ENCODE results near the gene CDH4.

Gene CDH4

DNA sequence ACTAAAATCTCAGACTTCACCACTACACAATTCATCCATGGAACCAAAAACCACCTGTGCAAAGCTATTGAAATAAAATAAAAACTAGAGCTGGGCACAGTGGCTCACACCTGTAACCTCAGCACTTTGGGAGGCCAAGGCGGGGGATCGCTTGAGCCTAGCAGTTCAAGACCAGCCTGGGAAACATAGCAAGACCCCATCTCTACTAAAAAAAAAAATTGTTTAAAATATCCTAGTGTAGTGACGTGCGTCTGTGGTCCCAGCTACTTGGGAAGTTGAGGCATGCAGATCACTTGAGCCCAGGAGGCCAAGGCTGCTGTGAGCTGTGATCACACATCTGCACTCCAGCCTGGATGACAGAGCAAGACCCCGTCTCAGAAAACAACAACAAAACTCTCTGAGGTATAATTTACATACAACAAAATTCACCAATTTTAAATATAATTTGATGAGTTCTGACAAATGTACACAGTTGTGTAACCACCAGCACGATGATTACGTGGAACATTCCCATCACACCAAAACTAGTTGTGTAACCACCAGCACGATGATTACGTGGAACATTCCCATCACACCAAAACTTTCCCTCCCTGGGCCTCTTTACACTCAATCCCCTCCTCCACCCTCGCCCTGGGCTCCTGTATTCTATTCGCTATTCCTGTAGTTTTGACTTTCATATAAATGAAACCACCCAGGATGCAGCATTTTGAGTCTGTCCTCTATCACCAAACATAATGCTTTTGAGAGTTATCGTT is 706.1 kb downstream of the CDH4 start:
- Histone ChIP-seq H3K36me3 (ENCODE audit: control insufficient read depth in 2 of 2, insufficient read depth in 1 of 2, low read length in 2 of 2) (no peaks in the 10 kb centered on the region), H3K27ac (ENCODE audit: extremely low read depth, low read depth, low read length) (no peak overlapping the region), H3K4me1 (ENCODE audit: control insufficient read depth, insufficient read depth, low read length) (peaks cover 15% of the 10 kb centered on the region), H3K9me3 (ENCODE audit: control insufficient read depth, insufficient read depth, low read depth, low read length) (no peaks in the 10 kb centered on the region), H3K4me3 (ENCODE audit: low read depth, low read length) (no peak overlapping the region)
- CTCF ChIA-PET, result no interaction called here
- TF ChIP-seq GLI2 (tag by site-specific recombination; IDR thresholded peaks at IDR 0.05; ENCODE audit: borderline replicate concordance, low read depth) (no peak), ZNF561 (tag by site-specific recombination; IDR thresholded peaks at IDR 0.05; ENCODE audit: borderline replicate concordance) (no peak), ZNF292 (tag by site-specific recombination; IDR thresholded peaks at IDR 0.05; ENCODE audit: borderline replicate concordance, low read depth) (no peak), WT1 (tag by site-specific recombination; IDR thresholded peaks at IDR 0.05) (no peak), ZNF37A (tag by site-specific recombination; IDR thresholded peaks at IDR 0.05) (no peak), ZBTB20 (tag by site-specific recombination; IDR thresholded peaks at IDR 0.05) (no peak), ZNF426 (tag by site-specific recombination; IDR thresholded peaks at IDR 0.05) (no peak), ZNF560 (tag by site-specific recombination; IDR thresholded peaks at IDR 0.05; ENCODE audit: borderline replicate concordance) (no peak)
- POLR2A ChIA-PET, result no interaction called here

GRCh38 chr20:61958773-61959700 is 707.0 kb downstream of the CDH4 start:
- H3K36me3 ChIP-seq (ENCODE audit: control insufficient read depth in 2 of 2, insufficient read depth in 1 of 2, low read length in 2 of 2), result no peaks in the 10 kb centered on the region
- H3K4me1 ChIP-seq (ENCODE audit: control insufficient read depth, insufficient read depth, low read length), result peaks cover 15% of the 10 kb centered on the region
- H3K9me3 ChIP-seq (ENCODE audit: control insufficient read depth, insufficient read depth, low read depth, low read length), result no peaks in the 10 kb centered on the region
- H3K4me3 ChIP-seq (ENCODE audit: low read depth, low read length), result no peak overlapping the region
- H3K27ac ChIP-seq (ENCODE audit: extremely low read depth, low read depth, low read length), result no peak overlapping the region
- ChIA-PET CTCF (no interaction called here), POLR2A (no interaction called here)
- TF ChIP-seq ZNF121 (tag by site-specific recombination; IDR thresholded peaks at IDR 0.05), result no peak
- TF ChIP-seq ZNF223 (tag by site-specific recombination; IDR thresholded peaks at IDR 0.05), result no peak
- no peak for TF ChIP-seq YY1 (tag by site-specific recombination; IDR thresholded peaks at IDR 0.05)
- TF ChIP-seq HOXD13 (CRISPR knock-in tag; IDR thresholded peaks at IDR 0.05; ENCODE audit: borderline replicate concordance), result no peak
- no peak for TF ChIP-seq HOXC10 (CRISPR knock-in tag; IDR thresholded peaks at IDR 0.05)
- TF ChIP-seq ZSCAN30 (tag by site-specific recombination; IDR thresholded peaks at IDR 0.05), result no peak
- peak; percentile 51; the same call in 1 of the 2 replicates for TF ChIP-seq SCRT2 (tag by site-specific recombination; IDR thresholded peaks at IDR 0.05)
- peak; percentile 37 for TF ChIP-seq SP2 (tag by site-specific recombination; IDR thresholded peaks at IDR 0.05)
- no peak for TF ChIP-seq BCL11A (tag by site-specific recombination; IDR thresholded peaks at IDR 0.05; ENCODE audit: low read depth)

DNA sequence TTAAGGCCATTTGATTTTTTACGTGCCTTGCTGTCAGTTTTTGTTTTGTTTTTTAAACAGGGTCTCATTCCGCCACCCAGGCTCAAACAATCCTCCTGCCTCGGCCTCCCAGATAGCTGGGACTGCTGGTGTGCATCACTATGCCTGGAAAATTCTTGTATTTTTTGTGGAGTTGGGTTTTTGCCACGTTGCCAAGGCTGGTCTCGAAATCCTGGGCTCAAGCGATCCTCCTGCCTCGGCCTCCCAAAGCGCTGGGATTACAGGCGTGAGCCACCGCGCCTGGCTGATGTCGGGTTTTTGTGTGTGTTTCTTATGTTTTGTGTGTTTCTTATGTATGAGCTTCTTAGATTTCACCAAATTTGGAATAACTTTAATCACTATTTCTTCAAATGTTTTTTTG is 708.8 kb downstream of the CDH4 start:
- peaks cover 6% of the 10 kb centered on the region for H3K4me1 ChIP-seq (ENCODE audit: control insufficient read depth, insufficient read depth, low read length)
- no peak overlapping the region for H3K27ac ChIP-seq (ENCODE audit: extremely low read depth, low read depth, low read length)
- H3K4me3 ChIP-seq (ENCODE audit: low read depth, low read length), result no peak overlapping the region
- ChIA-PET POLR2A (no interaction called here), CTCF (no interaction called here)
- H3K36me3 ChIP-seq (ENCODE audit: control insufficient read depth in 2 of 2, insufficient read depth in 1 of 2, low read length in 2 of 2), result no peaks in the 10 kb centered on the region
- H3K9me3 ChIP-seq (ENCODE audit: control insufficient read depth, insufficient read depth, low read depth, low read length), result no peaks in the 10 kb centered on the region
- TF ChIP-seq, protein P1, sequence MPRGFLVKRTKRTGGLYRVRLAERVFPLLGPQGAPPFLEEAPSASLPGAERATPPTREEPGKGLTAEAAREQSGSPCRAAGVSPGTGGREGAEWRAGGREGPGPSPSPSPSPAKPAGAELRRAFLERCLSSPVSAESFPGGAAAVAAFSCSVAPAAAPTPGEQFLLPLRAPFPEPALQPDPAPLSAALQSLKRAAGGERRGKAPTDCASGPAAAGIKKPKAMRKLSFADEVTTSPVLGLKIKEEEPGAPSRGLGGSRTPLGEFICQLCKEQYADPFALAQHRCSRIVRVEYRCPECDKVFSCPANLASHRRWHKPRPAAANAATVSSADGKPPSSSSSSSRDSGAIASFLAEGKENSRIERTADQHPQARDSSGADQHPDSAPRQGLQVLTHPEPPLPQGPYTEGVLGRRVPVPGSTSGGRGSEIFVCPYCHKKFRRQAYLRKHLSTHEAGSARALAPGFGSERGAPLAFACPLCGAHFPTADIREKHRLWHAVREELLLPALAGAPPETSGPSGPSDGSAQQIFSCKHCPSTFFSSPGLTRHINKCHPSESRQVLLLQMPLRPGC (tag by site-specific recombination; IDR thresholded peaks at IDR 0.05), result no peak
- TF ChIP-seq, protein P2, sequence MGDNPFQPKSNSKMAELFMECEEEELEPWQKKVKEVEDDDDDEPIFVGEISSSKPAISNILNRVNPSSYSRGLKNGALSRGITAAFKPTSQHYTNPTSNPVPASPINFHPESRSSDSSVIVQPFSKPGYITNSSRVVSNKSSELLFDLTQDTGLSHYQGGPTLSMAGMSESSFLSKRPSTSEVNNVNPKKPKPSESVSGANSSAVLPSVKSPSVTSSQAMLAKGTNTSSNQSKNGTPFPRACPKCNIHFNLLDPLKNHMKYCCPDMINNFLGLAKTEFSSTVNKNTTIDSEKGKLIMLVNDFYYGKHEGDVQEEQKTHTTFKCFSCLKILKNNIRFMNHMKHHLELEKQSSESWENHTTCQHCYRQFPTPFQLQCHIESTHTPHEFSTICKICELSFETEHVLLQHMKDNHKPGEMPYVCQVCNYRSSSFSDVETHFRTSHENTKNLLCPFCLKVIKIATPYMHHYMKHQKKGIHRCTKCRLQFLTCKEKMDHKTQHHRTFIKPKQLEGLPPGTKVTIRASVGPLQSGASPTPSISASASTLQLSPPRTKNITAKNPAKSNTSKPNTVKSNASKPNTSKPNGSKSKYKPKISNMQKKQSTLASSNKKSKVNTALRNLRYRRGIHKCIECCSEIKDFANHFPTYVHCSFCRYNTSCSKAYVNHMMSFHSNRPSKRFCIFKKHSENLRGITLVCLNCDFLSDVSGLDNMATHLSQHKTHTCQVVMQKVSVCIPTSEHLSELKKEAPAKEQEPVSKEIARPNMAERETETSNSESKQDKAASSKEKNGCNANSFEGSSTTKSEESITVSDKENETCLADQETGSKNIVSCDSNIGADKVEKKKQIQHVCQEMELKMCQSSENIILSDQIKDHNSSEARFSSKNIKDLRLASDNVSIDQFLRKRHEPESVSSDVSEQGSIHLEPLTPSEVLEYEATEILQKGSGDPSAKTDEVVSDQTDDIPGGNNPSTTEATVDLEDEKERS (tag by site-specific recombination; IDR thresholded peaks at IDR 0.05), result no peak
- no peak for TF ChIP-seq ATF2 (tag by site-specific recombination; IDR thresholded peaks at IDR 0.05; ENCODE audit: low read depth)
- no peak for TF ChIP-seq ZBTB21 (tag by site-specific recombination; IDR thresholded peaks at IDR 0.05)
- TF ChIP-seq ZNF747 (tag by site-specific recombination; IDR thresholded peaks at IDR 0.05), result no peak
- TF ChIP-seq, protein P3, sequence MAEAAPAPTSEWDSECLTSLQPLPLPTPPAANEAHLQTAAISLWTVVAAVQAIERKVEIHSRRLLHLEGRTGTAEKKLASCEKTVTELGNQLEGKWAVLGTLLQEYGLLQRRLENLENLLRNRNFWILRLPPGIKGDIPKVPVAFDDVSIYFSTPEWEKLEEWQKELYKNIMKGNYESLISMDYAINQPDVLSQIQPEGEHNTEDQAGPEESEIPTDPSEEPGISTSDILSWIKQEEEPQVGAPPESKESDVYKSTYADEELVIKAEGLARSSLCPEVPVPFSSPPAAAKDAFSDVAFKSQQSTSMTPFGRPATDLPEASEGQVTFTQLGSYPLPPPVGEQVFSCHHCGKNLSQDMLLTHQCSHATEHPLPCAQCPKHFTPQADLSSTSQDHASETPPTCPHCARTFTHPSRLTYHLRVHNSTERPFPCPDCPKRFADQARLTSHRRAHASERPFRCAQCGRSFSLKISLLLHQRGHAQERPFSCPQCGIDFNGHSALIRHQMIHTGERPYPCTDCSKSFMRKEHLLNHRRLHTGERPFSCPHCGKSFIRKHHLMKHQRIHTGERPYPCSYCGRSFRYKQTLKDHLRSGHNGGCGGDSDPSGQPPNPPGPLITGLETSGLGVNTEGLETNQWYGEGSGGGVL (tag by site-specific recombination; IDR thresholded peaks at IDR 0.05), result no peak
